KG1 (cell line): Measurements from ENCODE around the gene GRK5.
"Not testable (repeated sequence)": the region's sequence is repeated elsewhere in the genome, so short reads cannot be mapped to it uniquely, and the experiment has no call there.

Experiments used
- DNase-seq: peaks from one replicate; lab custom pipeline; 2025; lab: John Stamatoyannopoulos, UW

Gene GRK5

GRCh38 chr10:119222537-119222936 is 15.2 kb downstream of the GRK5 start:
- DNase-seq: no peak

- DNase-seq: no peak
Observed at GRCh38 chr10:119222966-119223386, 15.6 kb downstream of the GRK5 start.

GRCh38 chr10:119225083-119225658 is 17.8 kb downstream of the GRK5 start:
- no peak for DNase-seq

GRCh38 chr10:119227825-119228224 is 20.5 kb downstream of the GRK5 start:
- DNase-seq: no peak

- no peak for DNase-seq
Observed at GRCh38 chr10:119231654-119232053, 24.3 kb downstream of the GRK5 start.

- DNase-seq: not testable (repeated sequence)
Observed at GRCh38 chr10:119232439-119232838, 25.1 kb downstream of the GRK5 start.

GRCh38 chr10:119233123-119233820 is 25.9 kb downstream of the GRK5 start:
- DNase-seq: no peak

GRCh38 chr10:119233821-119234220 is 26.4 kb downstream of the GRK5 start:
- DNase-seq: no peak

GRCh38 chr10:119235356-119235755 is 28.0 kb downstream of the GRK5 start:
- DNase-seq: no peak

- DNase-seq: no peak
Observed at GRCh38 chr10:119237722-119238436, 30.5 kb downstream of the GRK5 start.

GRCh38 chr10:119238577-119238976 is 31.2 kb downstream of the GRK5 start:
- DNase-seq: no peak

GRCh38 chr10:119239015-119239414 is 31.6 kb downstream of the GRK5 start:
- not testable (repeated sequence) for DNase-seq

- not testable (repeated sequence) for DNase-seq
Observed at GRCh38 chr10:119239630-119240029, 32.3 kb downstream of the GRK5 start.

- DNase-seq: no peak
Observed at GRCh38 chr10:119241066-119241465, 33.7 kb downstream of the GRK5 start.

- DNase-seq: no peak
Observed at GRCh38 chr10:119242186-119242585, 34.8 kb downstream of the GRK5 start.

- DNase-seq: no peak
Observed at GRCh38 chr10:119243488-119243887, 36.1 kb downstream of the GRK5 start.

GRCh38 chr10:119243967-119244366 is 36.6 kb downstream of the GRK5 start:
- no peak for DNase-seq

- DNase-seq: no peak
Observed at GRCh38 chr10:119245272-119245671, 37.9 kb downstream of the GRK5 start.

GRCh38 chr10:119246862-119247549 is 39.6 kb downstream of the GRK5 start:
- DNase-seq: no peak

GRCh38 chr10:119247550-119247894 is 40.2 kb downstream of the GRK5 start:
- no peak for DNase-seq

GRCh38 chr10:119248184-119248583 is 40.8 kb downstream of the GRK5 start:
- no peak for DNase-seq

GRCh38 chr10:119248681-119249080 is 41.3 kb downstream of the GRK5 start:
- no peak for DNase-seq
